Measurements from ENCODE around the gene COMMD10.

DNA sequence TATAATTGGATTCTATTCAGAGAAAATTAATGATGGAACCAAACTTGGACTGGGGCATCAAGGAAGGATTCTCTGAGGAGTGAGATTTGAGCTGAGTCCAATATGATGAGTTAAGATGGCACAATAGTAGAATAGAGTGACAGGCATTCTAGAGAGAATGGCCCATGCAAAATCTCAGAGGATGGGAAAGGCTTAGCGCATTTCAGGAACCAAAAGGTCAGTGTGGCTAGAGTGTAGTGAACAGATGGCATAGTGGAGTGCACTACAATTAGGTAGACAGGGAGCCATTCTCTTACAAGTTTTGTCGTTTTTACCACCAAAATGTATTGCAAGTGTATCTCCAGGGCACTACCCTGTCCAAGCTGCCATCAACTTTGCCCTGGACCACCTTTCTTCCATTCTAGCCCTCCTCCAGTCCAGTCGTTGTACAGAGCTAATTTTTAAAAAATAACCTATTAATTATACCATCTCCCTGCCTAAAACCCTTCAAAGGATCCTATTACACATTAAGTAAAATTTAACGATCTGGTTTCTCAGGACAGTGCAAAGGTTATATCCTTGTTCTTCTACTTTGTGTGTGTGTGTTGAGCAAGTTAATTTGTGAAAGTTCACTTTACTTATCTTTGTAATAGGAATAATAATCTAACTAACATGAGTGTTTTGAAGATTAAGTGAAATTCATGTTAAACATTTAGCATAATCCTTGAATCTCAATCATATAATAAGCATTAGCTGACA is 211.7 kb downstream of the COMMD10 start:
- TF ChIP-seq, protein P1, sequence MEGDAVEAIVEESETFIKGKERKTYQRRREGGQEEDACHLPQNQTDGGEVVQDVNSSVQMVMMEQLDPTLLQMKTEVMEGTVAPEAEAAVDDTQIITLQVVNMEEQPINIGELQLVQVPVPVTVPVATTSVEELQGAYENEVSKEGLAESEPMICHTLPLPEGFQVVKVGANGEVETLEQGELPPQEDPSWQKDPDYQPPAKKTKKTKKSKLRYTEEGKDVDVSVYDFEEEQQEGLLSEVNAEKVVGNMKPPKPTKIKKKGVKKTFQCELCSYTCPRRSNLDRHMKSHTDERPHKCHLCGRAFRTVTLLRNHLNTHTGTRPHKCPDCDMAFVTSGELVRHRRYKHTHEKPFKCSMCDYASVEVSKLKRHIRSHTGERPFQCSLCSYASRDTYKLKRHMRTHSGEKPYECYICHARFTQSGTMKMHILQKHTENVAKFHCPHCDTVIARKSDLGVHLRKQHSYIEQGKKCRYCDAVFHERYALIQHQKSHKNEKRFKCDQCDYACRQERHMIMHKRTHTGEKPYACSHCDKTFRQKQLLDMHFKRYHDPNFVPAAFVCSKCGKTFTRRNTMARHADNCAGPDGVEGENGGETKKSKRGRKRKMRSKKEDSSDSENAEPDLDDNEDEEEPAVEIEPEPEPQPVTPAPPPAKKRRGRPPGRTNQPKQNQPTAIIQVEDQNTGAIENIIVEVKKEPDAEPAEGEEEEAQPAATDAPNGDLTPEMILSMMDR (IDR thresholded peaks at IDR 0.05), result no peak
- no peak for TF ChIP-seq EP300 (IDR thresholded peaks at IDR 0.05)
